WTC11 (cell line): ENCODE data around the gene NR3C2. TPM values are rescaled to one million over a fixed set of nuclear protein-coding genes. Genes with fewer than 3 reads are reported as not detected.

ENCODE experiments used
- ATAC-seq: fragments of 200-7000 bp; cut with Tn5 transposase; 2 replicates; pipeline ENCODE4 v1.10.0; 2021; ENCODE audit warnings: mild to moderate bottlenecking, moderate library complexity
- CTCF ChIA-PET: fragments of 300-600 bp; sonication (Branson Sonifier 250); formaldehyde crosslinking; loops from one replicate; lab custom pipeline; 2021; ENCODE audit warnings: antibody characterized with exemption; lab: Charles Lee
- POLR2A ChIA-PET: fragments of 350-600 bp; sonication (Branson Sonifier 250); formaldehyde crosslinking; loops from one replicate; lab custom pipeline; 2021; ENCODE audit warnings: antibody characterized with exemption; lab: Charles Lee
- DNase-seq: peaks from one replicate; pipeline ENCODE4 v3.0.0; 2021; ENCODE audit warnings: low spot score
- H3K27ac Mint-ChIP-seq: 2 replicates; pipeline ENCODE4 v1.8.0; 2021; ENCODE audit warnings: mixed read lengths
- H3K27me3 Mint-ChIP-seq: 2 replicates; pipeline ENCODE4 v1.8.0; 2021; ENCODE audit warnings: low read depth, mild to moderate bottlenecking, moderate library complexity, mixed read lengths
- H3K36me3 Mint-ChIP-seq: 2 replicates; pipeline ENCODE4 v1.8.0; 2021; ENCODE audit warnings: mixed read lengths
- H3K4me1 Mint-ChIP-seq: 2 replicates; pipeline ENCODE4 v1.8.0; 2022; ENCODE audit warnings: mixed read lengths
- H3K4me3 Mint-ChIP-seq: 2 replicates; pipeline ENCODE4 v1.8.0; 2021; ENCODE audit warnings: mild to moderate bottlenecking, moderate library complexity, mixed read lengths
- H3K9me3 Mint-ChIP-seq: 2 replicates; pipeline ENCODE4 v1.8.0; 2021; ENCODE audit warnings: mixed read lengths
- CDX4 ChIP-seq: fragments of 250-450 bp; sonication (Bioruptor Pico); IDR thresholded peaks from 2 replicates; pipeline ENCODE4 v1.9.0; 2021; ENCODE audit warnings: moderate library complexity, mild to moderate bottlenecking, inconsistent platforms, borderline replicate concordance
- ERG ChIP-seq: fragments of 250-450 bp; sonication (Bioruptor Pico); IDR thresholded peaks from 2 replicates; pipeline ENCODE4 v1.8.0; 2021; ENCODE audit warnings: mild to moderate bottlenecking
- FOXJ3 ChIP-seq: sonication (generic); formaldehyde crosslinking; IDR thresholded peaks from 2 replicates; pipeline ENCODE4 v1.9.0; 2021; ENCODE audit warnings: missing genetic modification reagents, mild to moderate bottlenecking, borderline replicate concordance
- GABPB1 ChIP-seq: sonication (generic); formaldehyde crosslinking; IDR thresholded peaks from 2 replicates; pipeline ENCODE4 v1.8.1; 2023; ENCODE audit warnings: mild to moderate bottlenecking, missing genetic modification reagents
- GTF2I ChIP-seq: fragments of 250-450 bp; sonication (Bioruptor Pico); conservative IDR thresholded peaks from 2 replicates; pipeline ENCODE4 v1.4.0; 2021; ENCODE audit warnings: mild to moderate bottlenecking
- IRF2 ChIP-seq: sonication (generic); formaldehyde crosslinking; IDR thresholded peaks from 2 replicates; pipeline ENCODE4 v1.8.0; 2022; ENCODE audit warnings: low read depth, missing genetic modification reagents, borderline replicate concordance
- JUN ChIP-seq: sonication (generic); formaldehyde crosslinking; IDR thresholded peaks from 2 replicates; pipeline ENCODE4 v1.8.0; 2023; ENCODE audit warnings: mild to moderate bottlenecking, missing genetic modification reagents
- NFATC4 ChIP-seq: fragments of 250-450 bp; sonication (Bioruptor Pico); IDR thresholded peaks from 2 replicates; pipeline ENCODE4 v1.9.0; 2021; ENCODE audit warnings: mild to moderate bottlenecking
- NR2C2 ChIP-seq: sonication (generic); formaldehyde crosslinking; IDR thresholded peaks from 2 replicates; pipeline ENCODE4 v1.8.0; 2022; ENCODE audit warnings: mild to moderate bottlenecking, missing genetic modification reagents
- NR3C1 ChIP-seq: sonication (generic); formaldehyde crosslinking; conservative IDR thresholded peaks from 2 replicates; pipeline ENCODE4 v1.8.1; 2023; ENCODE audit warnings: low read depth, mild to moderate bottlenecking, missing genetic modification reagents
- PRRX2 ChIP-seq: fragments of 250-450 bp; sonication (Bioruptor Pico); IDR thresholded peaks from 2 replicates; pipeline ENCODE4 v1.8.0; 2021; ENCODE audit warnings: mild to moderate bottlenecking
- SMAD4 ChIP-seq: sonication (generic); formaldehyde crosslinking; IDR thresholded peaks from 2 replicates; pipeline ENCODE4 v1.8.0; 2022; ENCODE audit warnings: mild to moderate bottlenecking, missing genetic modification reagents
- SOX15 ChIP-seq: fragments of 250-450 bp; sonication (Bioruptor Pico); IDR thresholded peaks from 2 replicates; pipeline ENCODE4 v1.9.0; 2021; ENCODE audit warnings: mild to moderate bottlenecking
- STAT6 ChIP-seq: sonication (generic); formaldehyde crosslinking; conservative IDR thresholded peaks from 2 replicates; pipeline ENCODE4 v1.8.1; 2023; ENCODE audit warnings: mild to moderate bottlenecking, low read depth, missing genetic modification reagents, moderate library complexity
- ZNF263 ChIP-seq: sonication (generic); formaldehyde crosslinking; IDR thresholded peaks from 2 replicates; pipeline ENCODE4 v1.8.1; 2022; ENCODE audit warnings: low read depth, mild to moderate bottlenecking, moderate library complexity, missing genetic modification reagents
- ZNF281 ChIP-seq: sonication (generic); formaldehyde crosslinking; IDR thresholded peaks from 2 replicates; pipeline ENCODE4 v1.8.0; 2023; ENCODE audit warnings: mild to moderate bottlenecking, missing genetic modification reagents
- ZNF317 ChIP-seq: sonication (generic); formaldehyde crosslinking; IDR thresholded peaks from 2 replicates; pipeline ENCODE4 v1.8.1; 2023; ENCODE audit warnings: low read depth, mild to moderate bottlenecking, moderate library complexity, missing genetic modification reagents, borderline replicate concordance
- ZNF416 ChIP-seq: fragments of 250-450 bp; sonication (Bioruptor Pico); IDR thresholded peaks from 2 replicates; pipeline ENCODE4 v1.9.0; 2021; ENCODE audit warnings: mild to moderate bottlenecking, inconsistent platforms
- total RNA-seq: library from RNA; stranded (reverse); gene quantifications from 3 replicates; pipeline ENCODE4 v1.2.3, GENCODE V29; 2021

The NR3C2 gene
- total RNA-seq, 1 experiment from 2014 or later: 2.8 TPM

GRCh38 chr4:148095346-148095923, 346.8 kb downstream of the NR3C2 start:
- CTCF ChIA-PET: no interaction called here
- H3K4me3 Mint-ChIP-seq: no peak overlapping the region
- no peak overlapping the region for H3K27ac Mint-ChIP-seq
- ATAC-seq (no peak), DNase-seq (no peak)
- POLR2A ChIA-PET: no interaction called here
- H3K9me3 Mint-ChIP-seq: 0 out of 2 replicates have a peak, but pooled peaks cover 4% of the 10 kb centered on the region
- no peaks in the 10 kb centered on the region; the same call in 1 of the 2 replicates for H3K27me3 Mint-ChIP-seq
- H3K4me1 Mint-ChIP-seq: peaks cover 37% of the 10 kb centered on the region
- TF ChIP-seq SOX15 (CRISPR knock-in tag) (no peak), NR2C2 (no peak), GTF2I (CRISPR knock-in tag) (no peak), ZNF281 (no peak), NFATC4 (CRISPR knock-in tag) (no peak), ERG (no peak), GABPB1 (no peak), SMAD4 (no peak)
- no peaks in the 10 kb centered on the region for H3K36me3 Mint-ChIP-seq

- H3K9me3 Mint-ChIP-seq: 0 out of 2 replicates have a peak, but pooled peaks cover 4% of the 10 kb centered on the region
- peaks cover 30% of the 10 kb centered on the region for H3K4me1 Mint-ChIP-seq
- POLR2A ChIA-PET: no interaction called here
- CTCF ChIA-PET: no interaction called here
- H3K4me3 Mint-ChIP-seq: no peak overlapping the region
- ATAC-seq: no peak
- H3K27me3 Mint-ChIP-seq: no peaks in the 10 kb centered on the region; the same call in 1 of the 2 replicates
- no peak overlapping the region for H3K27ac Mint-ChIP-seq
- H3K36me3 Mint-ChIP-seq: no peaks in the 10 kb centered on the region
- TF ChIP-seq IRF2 (CRISPR knock-in tag) (no peak), ZNF416 (CRISPR knock-in tag) (no peak), JUN (no peak), ZNF317 (CRISPR knock-in tag) (no peak), NR3C1 (CRISPR knock-in tag) (no peak), GTF2I (CRISPR knock-in tag) (no peak), CDX4 (CRISPR knock-in tag) (no peak), STAT6 (no peak), FOXJ3 (CRISPR knock-in tag) (no peak), PRRX2 (no peak), ZNF263 (CRISPR knock-in tag) (no peak)
- no peak for DNase-seq
Measured at GRCh38 chr4:148094149-148094548, 348.1 kb downstream of the NR3C2 start.
